ENCODE measurements around the gene PPP1R37. TPM values are rescaled to one million over a fixed set of nuclear protein-coding genes. Genes with fewer than 3 reads are reported as not detected.

PPP1R37 gene
- total and polyA plus RNA-seq, 2 of the 8 experiments (the other 6 are each of a cell fraction or from before 2014, with no cell fraction given), result 14.6 to 25.7 TPM

GRCh38 chr19:45161738-45162607 is 69.0 kb downstream of the PPP1R37 start:
- Histone ChIP-seq H4K5ac (ENCODE audit: insufficient read length, low read depth, low read length) (no peak overlapping the region), H2BK5ac (ENCODE audit: low read depth, low read length) (no peak overlapping the region), H3K14ac (ENCODE audit: insufficient read length) (no peak overlapping the region), H3K27me3 (replicated peaks in 1 of 4; ENCODE audit: control insufficient read depth in 3 of 4, extremely low read depth in 1 of 4, insufficient read depth in 3 of 4, low read length in 3 of 4) (peaks cover 0 to 10% (median 4%) of the 10 kb centered on the region in 4 experiments; a peak in 3 of 7 replicates), H3K79me2 (ENCODE audit: control insufficient read depth in 1 of 2, insufficient read depth in 2 of 2, low read length in 2 of 2) (no peaks in the 10 kb centered on the region), H3K36me3 (ENCODE audit: control insufficient read depth in 2 of 4, insufficient read depth in 4 of 4, low read length in 3 of 4) (no peaks in the 10 kb centered on the region), H2AFZ (ENCODE audit: low read length) (no peak overlapping the region), H3K56ac (replicated peaks; ENCODE audit: insufficient read length, low read depth, low read length) (no peak overlapping the region), H3K18ac (ENCODE audit: extremely low read depth, low read length) (no peak overlapping the region), H3K4ac (replicated peaks; ENCODE audit: insufficient read length, low read depth, low read length) (no peak overlapping the region), H3K27ac (ENCODE audit: low read depth, low read length) (no peak overlapping the region), H4K20me1 (replicated peaks in 1 of 2; ENCODE audit: control insufficient read depth in 1 of 2, insufficient read depth in 2 of 2, low read length in 2 of 2) (peaks cover 0 to 5% of the 10 kb centered on the region in 2 experiments), H3K79me1 (ENCODE audit: low read depth, low read length) (no peaks in the 10 kb centered on the region), H3K4me2 (ENCODE audit: insufficient read depth in 1 of 2, low read depth in 2 of 2, low read length in 2 of 2) (peak overlapping the region in 1 of 2 experiments; percentile 36; a peak in 1 of 4 replicates), H2AK5ac (ENCODE audit: low read depth, low read length) (no peak overlapping the region), H3K23me2 (ENCODE audit: low read depth, low read length) (no peaks in the 10 kb centered on the region), H2BK15ac (ENCODE audit: low read length) (no peak overlapping the region), H4K8ac (ENCODE audit: extremely low read depth, insufficient read depth, low read length) (peak overlapping the region; percentile 89), H2BK120ac (replicated peaks; ENCODE audit: low read depth, low read length) (no peak overlapping the region), H4K91ac (replicated peaks; ENCODE audit: insufficient read length, low read length) (no peak overlapping the region), H3K23ac (ENCODE audit: insufficient read length) (no peak overlapping the region), H3K9ac (replicated peaks in 1 of 4; ENCODE audit: extremely low read depth in 1 of 4, low read depth in 3 of 4, low read length in 3 of 4) (no peak overlapping the region), H3K9me3 (ENCODE audit: insufficient read depth in 2 of 2, low read depth in 1 of 2, low read length in 1 of 2) (no peaks in the 10 kb centered on the region), H2BK12ac (ENCODE audit: low read depth, low read length) (no peak overlapping the region), H3K4me1 (replicated peaks in 1 of 4; ENCODE audit: control insufficient read depth in 3 of 4, insufficient read depth in 4 of 4, low read length in 3 of 4) (peaks cover 0 to 16% (median 8%) of the 10 kb centered on the region in 4 experiments; a peak in 5 of 7 replicates), H3K4me3 (ENCODE audit: extremely low read depth in 1 of 4, insufficient read depth in 2 of 4, low read depth in 3 of 4, low read length in 4 of 4) (no peak overlapping the region), H2BK20ac (ENCODE audit: low read length) (no peak overlapping the region)
- peak in 1 of 2 experiments; percentile 86 for DNase-seq (ENCODE audit: low read depth in 1 of 2, low spot score in 2 of 2)
- FAIRE-seq, result no peak
- ChIA-PET CTCF (ENCODE audit: partially characterized antibody) (interaction anchor here (0.8 to 4.0 kb wide), 13 partner anchors 8 to 171 kb away, joined by 3 to 32 read pairs (median 5); partner anchors contain the start of genes BLOC1S3 and TRAPPC6A), POLR2A (ENCODE audit: partially characterized antibody) (interaction anchor here (0.9 to 2.7 kb wide), 5 partner anchors 9 to 17 kb away, joined by 3 to 20 read pairs (median 4); partner anchors contain the start of genes BLOC1S3 and TRAPPC6A)
- 52% methylated on average over 30 of the region's 32 CpGs; no CpG with 5 or more reads in 1 of the 2 experiments for WGBS, 2 experiments (ENCODE audit: extremely low coverage in 1 of 2, insufficient coverage in 1 of 2, insufficient read length in 1 of 2, insufficient replicate concordance in 2 of 2, low coverage in 1 of 2, low lambda C conversion rate in 2 of 2, missing lambda C conversion rate in 1 of 2)
- TF ChIP-seq GTF2F1 (IDR thresholded peaks at IDR 0.05; ENCODE audit: borderline replicate concordance, low read depth, low read length) (no peak), EZH2 (IDR thresholded peaks at IDR 0.05; ENCODE audit: low read depth, low read length, severe bottlenecking) (no peak), SP1 (IDR thresholded peaks at IDR 0.05; ENCODE audit: low read depth, low read length) (no peak), PHF8 (conservative IDR thresholded peaks at IDR 0.05; ENCODE audit: low read depth, low read length) (no peak), CTCF (IDR thresholded peaks at IDR 0.05; ENCODE audit: control extremely low read depth in 1 of 3, insufficient read depth in 1 of 3, low read depth in 1 of 3, low read length in 3 of 3) (peak; percentile 82 to 97 (median 91)), FOSL1 (IDR thresholded peaks at IDR 0.05; ENCODE audit: insufficient read depth, low read depth, low read length) (no peak), HDAC2 (IDR thresholded peaks at IDR 0.05; ENCODE audit: borderline replicate concordance in 1 of 2, low read depth in 2 of 2, low read length in 2 of 2) (no peak), POLR2A (IDR thresholded peaks at IDR 0.05; ENCODE audit: control extremely low read depth in 1 of 2, low read depth in 2 of 2, low read length in 2 of 2) (no peak)
